ENCODE results near the gene FSTL5.
A peak's percentile ranks its signal among the peaks of the same experiment; 100 is the strongest.

Gene FSTL5

DNA sequence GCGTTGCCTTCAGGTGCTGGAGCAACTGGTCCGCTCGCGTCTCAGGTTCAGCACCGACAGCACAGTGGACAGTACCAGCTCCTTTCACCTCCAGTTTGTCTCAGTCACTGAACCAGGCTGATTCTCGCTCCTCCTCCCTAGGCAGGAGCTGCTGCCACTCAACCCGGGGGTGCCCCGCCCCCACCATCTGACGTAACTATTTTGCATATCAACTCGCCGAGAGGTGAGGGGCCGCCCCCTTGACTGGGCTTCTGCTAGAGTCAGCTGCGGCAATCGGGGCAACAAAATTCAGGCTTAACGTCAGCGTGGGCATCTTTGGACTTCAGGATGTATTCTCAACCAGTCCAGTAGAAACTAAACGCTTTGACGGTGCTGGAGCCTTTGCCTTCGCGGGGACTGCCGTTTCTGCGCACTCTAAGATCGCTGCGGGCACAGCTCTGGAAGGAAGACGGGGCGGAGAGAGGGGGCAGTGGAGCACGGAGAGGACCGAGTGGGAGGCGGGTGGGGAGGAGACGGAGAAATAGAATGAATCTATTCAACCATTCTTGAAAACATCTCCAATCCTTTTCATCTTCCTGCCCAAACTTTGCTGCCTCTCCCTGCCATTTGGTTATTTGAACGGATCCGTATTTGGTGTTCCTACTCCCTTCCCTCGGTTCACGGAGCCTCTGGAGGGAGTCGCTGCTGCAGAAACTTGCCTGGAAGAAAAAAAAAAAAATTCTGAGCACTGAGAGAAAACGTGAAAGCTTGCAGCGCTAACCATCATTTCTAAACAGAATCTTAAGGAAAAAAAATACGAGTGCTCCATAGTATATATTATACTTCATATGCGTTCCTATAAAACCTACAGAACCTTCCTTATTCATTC lies at the start of gene FSTL5:
Gene FSTL5 (minus strand): TSS at position 109 of the 868 bp plus-strand sequence. CDS start 52,604 bp downstream, outside the sequence.
- DNase-seq: peak in 55 of 56 donors; percentile 13 to 87 (median 66)

DNA sequence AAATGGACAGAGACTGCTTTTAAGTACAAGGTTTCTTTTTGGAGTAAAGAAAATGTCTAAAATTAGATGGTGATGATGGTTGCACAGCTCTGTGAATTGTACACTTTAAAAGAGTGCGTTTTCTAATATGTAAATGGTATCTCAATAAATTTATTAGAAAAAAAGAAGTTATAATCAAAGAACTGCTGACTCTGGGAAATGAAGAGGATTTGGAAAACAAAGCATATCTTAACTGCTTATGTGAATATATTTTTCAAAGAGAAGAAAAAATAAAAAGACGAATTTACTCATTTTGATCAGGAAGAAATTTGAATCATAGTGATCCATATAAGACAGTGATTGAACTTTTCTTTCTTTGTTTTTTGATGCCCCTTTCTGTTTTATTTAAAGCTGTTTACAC lies 45.9 kb upstream of the FSTL5 start:
- DNase-seq: no peak

DNA sequence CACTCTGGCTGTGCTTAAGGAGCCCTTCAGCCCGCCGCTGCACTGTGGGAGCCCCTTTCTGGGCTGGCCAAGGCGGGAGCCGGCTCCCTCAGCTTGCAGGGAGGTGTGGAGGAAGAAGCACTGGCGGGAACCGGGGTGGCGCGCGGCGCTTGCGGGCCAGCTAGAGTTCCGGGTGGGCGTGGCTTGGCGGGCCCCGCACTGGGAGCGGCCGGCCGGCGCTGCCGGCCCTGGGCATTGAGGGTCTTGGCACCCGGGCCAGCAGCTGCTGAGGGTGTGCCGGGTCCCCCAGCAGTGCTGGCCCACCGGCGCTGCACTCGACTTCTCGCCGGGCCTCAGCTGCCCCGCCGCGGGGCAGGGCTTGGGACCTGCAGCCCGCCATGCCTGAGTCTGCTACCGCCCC lies 39.7 kb upstream of the FSTL5 start:
- peak in 1 of 56 donors; percentile 1 for DNase-seq

DNA sequence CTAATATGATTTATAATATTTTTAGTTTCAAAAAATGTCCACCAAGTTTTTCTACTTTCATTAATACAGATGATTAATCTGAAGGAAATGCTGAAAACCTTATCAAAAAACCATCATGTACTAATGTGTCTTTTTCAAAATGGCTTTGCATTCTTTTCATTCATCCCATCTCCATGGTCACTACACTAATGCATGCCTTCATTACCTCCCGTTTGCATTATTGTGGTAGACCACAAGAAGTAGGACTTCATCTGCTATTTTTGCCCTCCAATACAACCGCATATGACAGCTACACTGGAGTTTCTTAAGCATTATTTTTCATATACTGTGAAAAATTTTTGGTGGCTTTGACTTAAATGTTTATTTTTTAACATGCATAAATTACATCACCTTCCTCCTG lies 37.9 kb upstream of the FSTL5 start:
- no peak for DNase-seq

DNA sequence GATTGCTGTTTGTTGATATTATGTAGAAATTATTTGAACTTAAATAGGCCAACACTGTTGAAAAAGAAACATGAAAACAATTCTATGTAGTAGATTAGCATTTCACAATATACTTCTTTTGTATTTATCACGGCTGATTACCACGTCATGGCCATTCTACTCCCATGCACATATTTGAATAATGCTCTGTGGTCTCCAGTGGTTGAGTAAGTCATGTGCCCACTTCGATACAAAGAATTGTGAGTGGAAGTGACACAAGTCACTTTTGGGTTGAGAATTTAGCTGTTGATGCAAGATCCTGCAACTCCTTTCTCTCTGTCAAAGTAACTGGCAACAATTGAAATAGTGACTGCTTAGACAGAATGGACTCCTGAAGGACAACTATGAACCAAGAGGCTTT lies 6.7 kb upstream of the FSTL5 start:
- no peak for DNase-seq

DNA sequence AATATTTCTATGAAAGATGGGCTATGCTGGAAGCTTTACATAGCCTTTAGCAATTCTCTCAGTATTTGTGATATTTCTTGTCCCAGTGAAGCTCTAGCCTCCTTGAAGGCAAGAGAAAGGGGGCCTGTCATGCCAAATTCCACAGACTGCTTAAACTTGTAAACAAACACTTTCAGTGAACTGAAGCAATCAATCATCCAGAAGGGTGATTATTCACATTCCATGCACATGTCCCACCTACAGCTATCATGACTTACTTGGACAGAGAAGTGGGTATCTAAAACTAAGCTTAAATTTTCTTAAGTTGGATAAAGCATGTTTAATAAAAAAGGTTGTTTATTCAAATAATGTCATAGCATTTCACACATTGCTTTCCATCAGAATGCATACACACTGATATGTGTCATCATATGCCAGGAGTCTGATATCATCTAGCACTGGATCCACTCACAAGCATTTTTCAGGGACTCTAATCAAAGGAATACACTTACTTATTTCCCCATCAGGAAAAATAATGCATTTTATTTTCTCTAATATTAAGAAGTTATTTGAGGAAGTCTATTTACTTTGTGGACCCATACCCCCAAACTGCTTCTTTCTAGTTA lies 1.2 kb upstream of the FSTL5 start:
- no peak for DNase-seq

DNA sequence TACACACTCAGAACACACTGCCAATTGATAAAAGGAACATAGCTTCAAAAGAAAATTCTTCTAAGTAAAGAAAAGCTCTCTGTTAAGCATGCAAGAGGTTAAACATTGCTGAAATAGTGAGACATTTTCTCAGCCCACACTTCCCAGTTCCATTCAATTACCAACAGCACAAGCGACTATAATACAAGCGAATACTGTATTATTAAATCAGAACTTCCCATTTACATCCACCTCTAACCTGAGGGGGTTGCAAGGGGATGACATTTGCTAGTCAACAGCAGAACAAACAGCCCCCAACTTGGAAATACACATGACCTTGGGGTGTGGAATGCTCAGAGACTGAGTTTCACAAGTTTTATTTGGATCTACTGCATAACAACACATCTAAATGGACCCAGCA lies 1.1 kb downstream of the FSTL5 start:
- DNase-seq: no peak

DNA sequence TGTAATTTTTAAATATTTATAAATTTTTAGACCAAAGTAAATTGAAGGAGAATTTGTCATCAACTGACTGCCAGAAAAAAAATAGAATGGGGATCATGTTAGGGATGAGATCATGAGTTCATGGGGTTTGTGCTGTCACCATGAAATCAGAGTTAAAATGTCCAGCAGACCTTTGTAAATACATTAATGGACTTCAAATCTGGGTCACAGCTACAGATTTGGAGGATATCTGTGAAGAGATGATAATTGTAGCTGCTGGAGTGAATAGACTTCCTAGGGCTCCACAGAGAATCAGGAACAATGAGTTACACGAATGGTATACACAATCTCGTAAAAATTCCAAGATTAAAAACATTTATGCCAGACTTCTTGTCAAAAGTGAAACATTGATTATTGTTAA lies 6.6 kb downstream of the FSTL5 start:
- no peak for DNase-seq

DNA sequence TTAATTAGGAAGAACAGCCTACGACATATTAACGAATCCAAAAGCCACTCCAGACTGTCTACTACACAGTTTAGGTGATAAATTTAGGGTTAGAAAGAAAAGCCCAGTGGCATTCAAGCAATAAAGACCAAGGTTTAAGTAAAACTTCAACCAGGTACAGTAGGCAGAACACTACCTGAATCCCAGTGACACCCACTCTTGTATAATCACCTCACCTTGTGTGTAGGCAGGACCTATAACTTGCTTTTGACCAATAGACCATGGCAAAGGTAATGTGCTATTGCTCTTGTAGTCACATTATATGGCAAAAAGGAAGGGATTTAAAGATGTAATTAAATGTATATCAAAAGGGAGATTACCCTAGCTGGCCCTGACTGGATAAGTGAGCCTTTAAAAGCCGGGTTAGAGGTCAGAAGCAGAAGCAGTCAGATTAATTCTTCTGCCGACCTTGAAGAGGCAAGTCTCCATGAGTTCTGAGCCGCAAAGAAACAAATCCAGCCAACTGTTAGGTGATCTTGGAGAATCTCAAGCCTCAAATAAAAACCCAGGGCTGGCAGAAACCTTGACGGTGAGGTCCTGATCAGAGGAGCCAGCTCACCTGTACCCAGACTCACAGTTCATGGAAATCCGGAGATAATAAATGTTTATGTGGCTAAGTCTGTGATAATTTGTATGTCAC lies 8.8 kb downstream of the FSTL5 start:
- no peak for DNase-seq

DNA sequence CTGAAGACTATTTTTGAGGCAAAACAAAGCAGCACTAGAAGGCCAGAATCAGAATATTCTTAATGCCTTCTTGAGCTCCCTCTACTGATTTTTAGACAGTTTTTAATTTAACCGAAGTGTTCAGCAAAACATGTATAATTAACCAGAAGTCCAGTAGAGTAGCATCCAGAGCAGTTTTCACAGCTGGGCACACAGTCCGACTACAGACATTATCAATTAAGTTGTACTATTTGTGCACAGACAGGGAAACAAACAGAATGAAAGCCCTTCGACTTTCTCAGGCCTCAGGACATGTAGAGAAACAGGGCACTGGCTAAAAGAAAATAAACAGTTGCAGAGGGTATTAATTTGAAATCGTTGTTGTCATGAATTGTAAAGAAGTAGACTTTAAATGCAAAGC lies 11.9 kb downstream of the FSTL5 start:
- peak in 1 of 56 donors; percentile 2 for DNase-seq

DNA sequence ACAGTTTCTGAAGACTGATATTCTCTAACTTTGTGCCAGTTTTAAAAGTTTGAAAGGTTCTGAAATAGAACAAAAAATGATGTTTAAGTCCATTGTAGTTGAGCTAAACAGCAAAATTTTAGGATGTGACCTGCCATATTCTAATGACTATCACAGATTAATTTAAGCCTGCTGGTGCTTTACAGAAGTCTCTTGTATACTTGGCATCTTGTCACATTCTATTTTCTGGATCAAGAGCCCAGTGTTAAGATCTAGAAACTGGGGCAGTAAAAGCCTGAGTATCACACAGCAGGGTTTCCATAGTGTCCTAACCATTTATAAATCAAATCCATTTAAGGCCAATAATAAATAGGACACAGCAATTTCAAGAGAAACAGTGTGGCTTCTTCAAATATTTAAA lies 12.4 kb downstream of the FSTL5 start:
- no peak for DNase-seq

DNA sequence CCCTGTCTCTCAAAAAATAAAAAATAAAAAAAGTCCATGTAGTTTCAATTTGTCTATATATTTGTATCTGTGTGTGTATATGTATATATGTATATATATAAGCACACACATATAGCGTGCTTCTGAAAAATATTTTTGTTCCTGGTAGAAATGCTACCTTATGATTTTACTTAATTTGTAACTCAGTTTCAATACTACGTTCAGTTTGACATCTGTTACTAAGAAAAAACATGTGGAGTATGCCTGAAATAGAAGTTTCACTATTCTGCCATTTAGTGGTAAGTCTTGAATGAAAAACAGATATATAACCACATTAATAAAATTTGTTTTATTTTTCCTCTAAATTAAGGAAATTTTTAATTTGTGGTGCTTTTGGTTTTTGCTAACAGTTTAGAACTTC lies 14.2 kb downstream of the FSTL5 start:
- DNase-seq: no peak

DNA sequence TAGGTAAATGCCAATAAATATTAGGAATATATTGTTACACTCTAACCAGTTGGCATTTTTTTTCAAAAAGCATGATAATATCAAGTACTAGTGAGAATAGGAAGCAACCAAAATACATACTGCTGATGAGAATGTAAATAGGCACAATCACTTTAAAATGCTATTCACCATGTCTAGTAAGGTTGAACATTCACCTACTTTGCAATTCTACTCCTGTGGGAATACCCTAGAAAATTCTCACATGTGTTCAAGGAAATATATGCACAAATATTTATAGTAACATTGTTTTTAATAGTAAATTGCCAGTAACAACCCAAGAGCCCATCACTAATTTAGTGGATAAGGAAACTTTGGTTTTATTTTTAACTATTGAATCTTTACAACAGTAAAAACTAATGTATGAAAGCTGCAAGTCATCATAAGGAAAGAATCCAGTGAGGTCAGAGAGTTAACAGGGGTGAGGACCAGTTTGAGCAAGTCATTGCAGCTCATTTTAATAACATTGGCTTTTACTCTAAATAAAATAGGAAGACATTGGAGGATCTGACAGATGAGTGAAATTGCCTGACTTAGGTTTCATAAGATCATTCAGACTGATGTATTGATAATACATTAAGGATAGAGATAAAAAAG lies 23.6 kb downstream of the FSTL5 start:
- DNase-seq: no peak

DNA sequence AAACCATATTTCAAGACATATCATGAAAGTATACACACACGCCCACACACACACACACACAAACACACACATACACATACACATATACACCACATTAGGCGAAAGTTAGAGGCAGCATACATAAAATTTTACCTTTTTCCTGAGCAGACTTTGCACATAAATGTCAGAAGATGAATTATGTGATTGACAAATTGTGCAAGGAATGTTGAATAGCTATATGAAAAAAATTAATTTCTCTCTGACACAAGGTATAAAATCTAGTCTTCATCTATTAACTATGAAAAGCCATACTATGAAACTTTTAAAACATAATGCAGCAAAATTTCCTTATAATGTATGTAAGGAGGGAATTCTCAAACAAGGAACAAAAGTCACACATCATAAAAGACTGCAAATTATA lies 24.4 kb downstream of the FSTL5 start:
- no peak for DNase-seq

DNA sequence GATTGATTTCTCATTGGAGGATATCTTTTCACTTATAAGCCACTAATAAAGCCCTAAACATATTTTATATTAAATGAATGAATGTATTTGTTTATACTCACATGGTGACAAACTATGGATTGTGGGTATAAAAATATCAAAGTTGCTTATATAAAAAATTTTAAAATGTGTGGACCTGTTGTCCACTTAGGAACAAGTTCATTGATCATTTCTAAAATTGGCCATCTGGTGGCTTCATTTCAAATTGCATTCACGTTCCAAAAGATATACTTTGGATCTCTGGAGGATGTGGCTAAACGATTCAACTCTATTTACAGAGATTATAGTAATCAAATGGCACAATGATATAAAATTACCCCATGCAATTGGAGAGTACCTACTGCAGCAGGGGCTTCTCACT lies 32.5 kb downstream of the FSTL5 start:
- no peak for DNase-seq

DNA sequence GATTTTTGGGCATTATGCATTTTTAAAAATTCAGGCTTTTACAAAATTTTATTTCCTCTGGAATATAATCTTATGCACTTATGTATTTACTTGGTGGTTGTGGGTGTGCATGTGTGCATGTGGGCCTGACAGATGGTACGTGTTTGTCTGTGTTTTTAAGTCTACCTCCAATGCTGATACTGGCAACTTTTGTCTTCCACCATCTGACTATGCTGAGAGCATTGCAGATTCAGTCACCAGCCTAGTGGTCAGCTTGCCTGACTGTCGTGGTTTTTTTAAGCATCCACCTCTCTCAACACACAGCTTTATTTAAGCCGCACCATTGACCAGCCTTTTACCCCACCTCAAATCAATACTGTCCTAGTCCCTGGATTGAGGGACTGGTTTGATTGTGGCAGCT lies 37.1 kb downstream of the FSTL5 start:
- DNase-seq: peak in 2 of 56 donors; percentile 1 to 2

DNA sequence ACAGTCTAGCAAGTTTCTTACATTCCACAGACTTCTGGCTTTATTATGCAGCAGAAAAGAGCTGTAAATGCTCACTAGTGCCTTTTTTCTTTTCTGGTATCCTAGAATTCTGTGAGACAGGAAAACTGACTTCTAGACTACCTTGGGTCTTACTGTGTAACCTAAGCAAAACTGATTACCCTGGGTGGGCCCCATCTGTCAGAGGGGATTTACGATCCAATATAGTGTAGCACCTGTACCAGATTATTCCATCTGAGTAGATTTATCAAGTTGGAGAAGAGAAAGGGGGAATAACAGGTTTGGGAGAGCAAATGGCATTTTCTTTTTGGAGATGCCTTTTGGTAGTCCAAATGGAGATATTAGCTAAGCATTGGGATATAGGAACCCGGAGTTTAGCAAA lies 46.7 kb downstream of the FSTL5 start:
- no peak for DNase-seq

DNA sequence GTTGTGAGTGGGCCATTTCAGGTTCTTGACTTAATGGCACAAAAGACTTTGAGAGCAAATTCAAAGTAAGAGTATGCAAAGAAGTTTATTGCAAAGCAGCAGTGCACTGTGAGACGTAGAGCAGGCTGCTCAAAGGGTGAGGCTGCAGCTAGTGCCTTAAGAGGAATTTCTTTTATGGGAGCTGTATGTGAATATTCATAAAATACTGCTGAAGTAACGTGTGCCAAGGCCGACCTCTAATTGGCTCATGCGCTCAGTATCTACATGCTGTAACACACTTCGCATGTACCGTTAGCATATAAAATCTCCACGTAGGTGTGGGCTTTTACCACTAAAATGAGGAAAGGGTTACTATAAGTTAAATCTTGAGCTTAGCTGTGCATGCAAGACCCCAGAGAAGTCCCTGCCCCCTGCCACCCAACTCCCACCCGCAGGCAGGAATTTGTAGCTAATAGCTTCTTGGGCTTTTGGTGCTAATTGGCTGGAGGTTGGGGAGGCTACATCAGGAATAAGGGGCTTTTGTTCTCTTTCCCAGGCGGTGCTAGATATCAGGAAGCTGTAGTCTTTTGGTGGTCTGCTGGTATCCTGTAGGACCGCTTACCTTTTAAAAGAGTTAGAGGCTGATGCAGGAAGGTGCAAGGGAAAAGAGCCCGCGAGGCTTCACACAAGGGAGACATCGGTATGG lies 47.6 kb downstream of the FSTL5 start:
- no peak for DNase-seq

DNA sequence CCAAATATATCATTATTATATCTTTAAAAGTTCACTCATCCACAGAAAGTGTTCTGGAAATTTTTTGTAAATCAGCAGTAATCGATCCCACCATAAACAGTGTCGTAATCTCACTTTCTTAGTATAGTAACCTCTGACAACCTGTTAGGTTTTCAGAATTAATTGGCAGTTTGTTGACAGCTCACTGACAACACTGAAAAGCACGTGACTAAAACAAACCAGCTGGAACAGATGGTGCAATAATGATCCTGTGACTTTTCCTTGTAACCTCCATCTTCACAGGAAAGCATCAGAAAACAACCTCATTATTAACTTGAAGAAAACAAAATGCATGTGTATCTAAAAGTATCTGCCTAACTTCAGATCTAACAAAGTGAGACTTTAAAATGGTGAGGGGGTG lies 48.5 kb downstream of the FSTL5 start:
- peak in 1 of 56 donors; percentile 8 for DNase-seq

DNA sequence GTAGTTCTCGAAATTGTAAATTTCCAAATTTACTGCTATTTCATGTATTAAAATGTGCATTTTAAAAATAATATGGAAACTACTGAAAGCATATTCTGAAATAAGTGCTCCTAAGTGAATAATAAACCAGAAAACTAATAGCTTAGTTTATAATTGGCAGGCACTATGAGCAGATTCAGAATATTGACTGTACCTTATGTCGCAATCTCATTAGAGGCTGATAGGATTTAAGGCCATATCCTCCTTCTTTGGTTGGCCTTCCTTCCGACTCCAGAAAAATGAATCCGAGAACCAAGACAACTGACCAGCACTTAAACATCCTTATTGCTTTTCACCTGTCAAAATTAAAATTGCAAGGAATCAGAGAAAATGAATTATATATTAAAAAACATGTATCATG lies 52.7 kb downstream of the FSTL5 start:
- no peak for DNase-seq

DNA sequence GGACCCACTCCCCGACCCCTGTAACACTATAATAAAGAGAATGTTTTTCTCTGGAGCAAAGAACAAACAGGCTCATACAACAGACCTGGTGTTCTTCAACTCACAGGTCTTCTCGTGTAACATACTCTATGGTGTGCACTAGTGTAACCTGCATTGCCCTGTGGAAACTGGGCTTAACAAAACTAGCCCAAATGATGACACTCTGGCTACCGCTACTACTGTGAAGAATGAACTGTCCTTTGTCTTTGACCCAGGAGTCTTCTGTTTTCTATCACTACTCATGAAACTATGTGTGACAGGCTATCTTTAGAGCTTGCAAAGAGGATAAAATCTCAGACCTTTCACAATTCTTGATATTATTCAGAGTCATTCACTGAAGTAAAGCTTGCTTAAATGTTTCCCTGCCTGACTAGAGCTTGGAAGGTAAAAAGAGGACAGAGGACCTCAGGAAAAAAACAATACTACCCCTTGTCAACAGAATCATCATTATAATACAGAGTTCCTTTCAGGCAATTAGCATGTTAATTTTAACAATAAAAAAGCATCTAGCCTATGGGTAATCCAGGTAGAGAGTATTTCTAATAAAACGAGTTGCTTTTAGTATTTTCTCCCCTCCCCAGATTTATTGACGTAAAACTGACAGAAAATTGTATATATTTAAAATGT lies 59.2 kb downstream of the FSTL5 start:
- DNase-seq: no peak
